Measurements from ENCODE around the gene JARID2. TPM values are rescaled to one million over a fixed set of nuclear protein-coding genes. Genes with fewer than 3 reads are reported as not detected.

Gene JARID2
- total RNA-seq, 2 experiments from 2014 or later, result 19.0 to 19.5 TPM

DNA sequence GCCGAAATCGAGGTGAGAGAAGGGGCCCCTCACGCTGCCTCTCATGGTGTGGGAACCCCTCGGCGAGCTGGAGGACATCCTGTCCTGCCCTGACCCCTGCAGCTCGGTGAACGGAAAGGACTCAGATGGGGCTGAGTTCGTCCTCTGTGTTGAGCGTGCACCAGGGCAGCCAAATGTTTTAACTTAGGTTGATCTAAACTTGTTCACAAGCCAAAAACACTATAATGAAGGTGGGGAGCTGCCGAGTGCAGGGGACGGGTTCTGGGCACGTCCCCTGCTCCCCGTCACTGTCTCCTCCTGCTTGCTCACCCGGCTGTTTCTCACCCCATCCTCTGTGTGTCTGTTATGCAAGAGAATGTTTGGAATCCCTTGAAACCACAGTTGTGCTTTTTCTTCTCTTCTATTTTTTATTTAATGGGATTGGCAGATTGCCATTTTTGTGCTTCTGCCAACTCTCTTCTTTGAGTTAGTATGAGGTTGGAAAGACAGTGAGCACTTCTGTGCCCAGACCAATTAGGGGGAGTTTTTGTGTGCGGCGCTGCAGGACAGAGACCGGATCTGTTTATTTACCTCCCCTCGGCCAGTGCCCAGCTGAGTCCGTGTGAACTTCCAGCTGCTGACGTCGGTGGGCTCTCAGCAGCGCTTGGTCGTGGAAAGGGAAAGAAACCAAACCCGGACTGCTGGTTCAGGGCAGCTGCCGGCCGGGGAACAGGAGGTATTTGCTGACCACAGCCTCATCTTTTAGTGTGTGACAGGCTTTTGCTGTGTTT is 258.9 kb downstream of the JARID2 start:
- TF ChIP-seq, protein P1, sequence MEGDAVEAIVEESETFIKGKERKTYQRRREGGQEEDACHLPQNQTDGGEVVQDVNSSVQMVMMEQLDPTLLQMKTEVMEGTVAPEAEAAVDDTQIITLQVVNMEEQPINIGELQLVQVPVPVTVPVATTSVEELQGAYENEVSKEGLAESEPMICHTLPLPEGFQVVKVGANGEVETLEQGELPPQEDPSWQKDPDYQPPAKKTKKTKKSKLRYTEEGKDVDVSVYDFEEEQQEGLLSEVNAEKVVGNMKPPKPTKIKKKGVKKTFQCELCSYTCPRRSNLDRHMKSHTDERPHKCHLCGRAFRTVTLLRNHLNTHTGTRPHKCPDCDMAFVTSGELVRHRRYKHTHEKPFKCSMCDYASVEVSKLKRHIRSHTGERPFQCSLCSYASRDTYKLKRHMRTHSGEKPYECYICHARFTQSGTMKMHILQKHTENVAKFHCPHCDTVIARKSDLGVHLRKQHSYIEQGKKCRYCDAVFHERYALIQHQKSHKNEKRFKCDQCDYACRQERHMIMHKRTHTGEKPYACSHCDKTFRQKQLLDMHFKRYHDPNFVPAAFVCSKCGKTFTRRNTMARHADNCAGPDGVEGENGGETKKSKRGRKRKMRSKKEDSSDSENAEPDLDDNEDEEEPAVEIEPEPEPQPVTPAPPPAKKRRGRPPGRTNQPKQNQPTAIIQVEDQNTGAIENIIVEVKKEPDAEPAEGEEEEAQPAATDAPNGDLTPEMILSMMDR (conservative IDR thresholded peaks at IDR 0.05; ENCODE audit: low read length), result no peak
- TF ChIP-seq EZH2phosphoT487 (IDR thresholded peaks at IDR 0.05; ENCODE audit: borderline replicate concordance, low read depth, low read length), result no peak
- CTCF ChIA-PET (ENCODE audit: unreplicated experiment), result no interaction called here

DNA sequence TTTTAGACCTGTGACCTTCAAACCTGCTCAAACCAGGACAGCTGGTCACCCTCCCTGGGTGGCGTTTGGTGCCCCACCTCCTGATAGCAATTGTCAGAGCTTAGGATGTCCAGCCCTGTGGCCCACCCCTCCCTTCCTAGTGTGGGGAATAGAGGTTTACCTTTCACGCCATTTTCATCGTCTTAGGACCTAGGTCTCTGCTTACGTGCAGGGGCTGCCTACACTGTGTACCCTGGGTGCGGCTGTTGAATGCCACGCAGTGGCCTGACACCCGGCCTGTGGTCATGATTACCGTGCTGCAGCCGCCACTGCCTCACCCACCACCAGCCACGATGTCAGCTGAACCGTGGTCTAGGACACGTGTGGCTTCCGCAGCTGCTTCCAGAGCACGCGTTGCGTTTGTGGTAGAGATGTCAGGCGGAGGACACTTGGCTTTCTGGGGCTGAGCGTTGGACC is 259.6 kb downstream of the JARID2 start:
- H4K20me1 ChIP-seq (ENCODE audit: insufficient read depth, low read length), result no peaks in the 10 kb centered on the region
- H3K36me3 ChIP-seq (ENCODE audit: insufficient read depth, low read length), result peaks cover 13% of the 10 kb centered on the region; the same call in 1 of the 2 replicates
- no peaks in the 10 kb centered on the region for H3K4me1 ChIP-seq (ENCODE audit: insufficient read depth, low read length, poor library complexity, severe bottlenecking)
- no peak overlapping the region for H3K27ac ChIP-seq (ENCODE audit: low read depth, low read length, poor library complexity, severe bottlenecking)
- intact Hi-C loops (cut with micrococcal nuclease; ENCODE audit: unreplicated experiment), result no loop called here
- no peak for TF ChIP-seq EZH2phosphoT487 (IDR thresholded peaks at IDR 0.05; ENCODE audit: borderline replicate concordance, low read depth, low read length)
- TF ChIP-seq, protein P1 (conservative IDR thresholded peaks at IDR 0.05; ENCODE audit: low read length), result no peak
- H2AFZ ChIP-seq (ENCODE audit: low read length), result no peak overlapping the region
- no peaks in the 10 kb centered on the region for H3K9me2 ChIP-seq (ENCODE audit: insufficient read depth, low read length)
- no peak for DNase-seq (ENCODE audit: low spot score)
- CTCF ChIA-PET (ENCODE audit: unreplicated experiment), result no interaction called here
- no peak overlapping the region for H3K4me2 ChIP-seq (ENCODE audit: low read length)
- POLR2A ChIA-PET, result no interaction called here
- no peaks in the 10 kb centered on the region for H3K9me3 ChIP-seq (ENCODE audit: low read length)
- BruUV-seq (replicated peaks), result no TSS peak
- no peaks in the 10 kb centered on the region for H3K79me2 ChIP-seq (ENCODE audit: insufficient read depth, low read depth, low read length)
- no peak overlapping the region for H3K4me3 ChIP-seq (ENCODE audit: low read depth, low read length, poor library complexity, severe bottlenecking)

More for the DNA sequence above, 258.9 kb downstream of the JARID2 start:
- Histone ChIP-seq H3K4me1 (ENCODE audit: insufficient read depth, low read length, poor library complexity, severe bottlenecking) (no peaks in the 10 kb centered on the region), H3K4me3 (ENCODE audit: low read depth, low read length, poor library complexity, severe bottlenecking) (no peak overlapping the region), H3K27ac (ENCODE audit: low read depth, low read length, poor library complexity, severe bottlenecking) (no peak overlapping the region), H3K9me3 (ENCODE audit: low read length) (no peaks in the 10 kb centered on the region), H2AFZ (ENCODE audit: low read length) (no peak overlapping the region), H3K36me3 (ENCODE audit: insufficient read depth, low read length) (peaks cover 13% of the 10 kb centered on the region; the same call in 1 of the 2 replicates), H3K4me2 (ENCODE audit: low read length) (no peak overlapping the region), H3K9me2 (ENCODE audit: insufficient read depth, low read length) (no peaks in the 10 kb centered on the region), H3K79me2 (ENCODE audit: insufficient read depth, low read depth, low read length) (no peaks in the 10 kb centered on the region), H4K20me1 (ENCODE audit: insufficient read depth, low read length) (no peaks in the 10 kb centered on the region)
- intact Hi-C loops (cut with micrococcal nuclease; ENCODE audit: unreplicated experiment), result no loop called here
- no TSS peak for BruUV-seq (replicated peaks)
- DNase-seq (ENCODE audit: low spot score), result no peak
- POLR2A ChIA-PET, result interaction anchor here (0.9 kb wide), 1 partner anchor 19 kb away, joined by 3 read pairs; no protein-coding TSS in a partner anchor

DNA sequence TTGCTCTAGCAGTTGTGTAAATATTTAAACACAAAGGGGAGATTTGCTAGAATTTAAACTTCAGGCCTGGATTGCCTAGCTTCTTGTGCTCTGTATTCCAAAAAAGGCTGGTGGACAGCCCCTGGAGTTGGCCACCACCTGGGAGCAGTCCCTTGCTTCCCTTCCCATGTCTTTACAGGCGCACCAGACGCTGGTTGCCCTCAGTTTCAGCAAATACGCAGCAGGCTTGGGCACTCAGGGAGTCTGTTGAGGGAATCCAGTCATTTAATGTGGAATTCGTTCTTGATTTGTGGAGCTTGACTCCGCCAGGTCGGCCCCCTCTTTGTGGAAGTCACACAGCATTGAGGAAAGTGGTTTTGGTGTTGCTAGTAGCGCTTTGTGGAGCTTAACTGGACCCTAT is 260.2 kb downstream of the JARID2 start:
- H3K27ac ChIP-seq (ENCODE audit: low read depth, low read length, poor library complexity, severe bottlenecking), result no peak overlapping the region
- TF ChIP-seq EZH2phosphoT487 (IDR thresholded peaks at IDR 0.05; ENCODE audit: borderline replicate concordance, low read depth, low read length), result no peak
- TF ChIP-seq, protein P1 (conservative IDR thresholded peaks at IDR 0.05; ENCODE audit: low read length), result no peak
- POLR2A ChIA-PET, result no interaction called here
- CTCF ChIA-PET (ENCODE audit: unreplicated experiment), result no interaction called here
- DNase-seq (ENCODE audit: low spot score), result no peak
- H3K9me2 ChIP-seq (ENCODE audit: insufficient read depth, low read length), result no peaks in the 10 kb centered on the region
- H3K4me3 ChIP-seq (ENCODE audit: low read depth, low read length, poor library complexity, severe bottlenecking), result no peak overlapping the region
- peaks cover 11% of the 10 kb centered on the region; the same call in 1 of the 2 replicates for H3K36me3 ChIP-seq (ENCODE audit: insufficient read depth, low read length)
- intact Hi-C loops (cut with micrococcal nuclease; ENCODE audit: unreplicated experiment), result no loop called here
- H3K79me2 ChIP-seq (ENCODE audit: insufficient read depth, low read depth, low read length), result no peaks in the 10 kb centered on the region
- H2AFZ ChIP-seq (ENCODE audit: low read length), result no peak overlapping the region
- H3K4me2 ChIP-seq (ENCODE audit: low read length), result no peak overlapping the region
- no peaks in the 10 kb centered on the region for H3K9me3 ChIP-seq (ENCODE audit: low read length)
- H3K4me1 ChIP-seq (ENCODE audit: insufficient read depth, low read length, poor library complexity, severe bottlenecking), result no peaks in the 10 kb centered on the region
- no peaks in the 10 kb centered on the region for H4K20me1 ChIP-seq (ENCODE audit: insufficient read depth, low read length)
- no TSS peak for BruUV-seq (replicated peaks)
